ENCODE results near the gene KLK14.

The KLK14 gene

GRCh38 chr19:51031880-51032225 lies 50.8 kb downstream of the KLK14 start:
- no peak for DNase-seq

- no peak for DNase-seq
Observed at GRCh38 chr19:51031220-51031879, 51.3 kb downstream of the KLK14 start.

- DNase-seq = no peak
Observed at GRCh38 chr19:51030631-51031030, 52.1 kb downstream of the KLK14 start.

GRCh38 chr19:51029718-51030117 lies 53.0 kb downstream of the KLK14 start:
- DNase-seq = no peak

Measured in HCEC 1CT (cell line).